Measurements from ENCODE around the gene SHISAL2B.
"Not testable (repeated sequence)": the region's sequence is repeated elsewhere in the genome, so short reads cannot be mapped to it uniquely, and the experiment has no call there.

Gene SHISAL2B

GRCh38 chr5:64706074-64706473, 15.8 kb downstream of the SHISAL2B start:
- not testable (repeated sequence) for H3K4me2 ChIP-seq (ENCODE audit: low read length); H3K9me3 ChIP-seq (replicated peaks; ENCODE audit: low read length); H3K27me3 ChIP-seq (ENCODE audit: control insufficient read depth, insufficient read depth, low read length); H3K9ac ChIP-seq (ENCODE audit: low read depth, low read length); H3K36me3 ChIP-seq (ENCODE audit: insufficient read depth, low read length); H3K4me3 ChIP-seq (ENCODE audit: low read length); H3K4me1 ChIP-seq (ENCODE audit: control insufficient read depth, insufficient read depth, low read length)

GRCh38 chr5:64707191-64707590, 16.9 kb downstream of the SHISAL2B start:
- no peak overlapping the region for H3K4me3 ChIP-seq (ENCODE audit: low read length)
- no peak overlapping the region for H3K9ac ChIP-seq (ENCODE audit: low read depth, low read length)
- no peak overlapping the region for H3K4me2 ChIP-seq (ENCODE audit: low read length)
- H3K9me3 ChIP-seq (replicated peaks; ENCODE audit: low read length): no peaks in the 10 kb centered on the region
- H3K36me3 ChIP-seq (ENCODE audit: insufficient read depth, low read length): no peaks in the 10 kb centered on the region
- no peaks in the 10 kb centered on the region for H3K4me1 ChIP-seq (ENCODE audit: control insufficient read depth, insufficient read depth, low read length)
- peaks cover 8% of the 10 kb centered on the region for H3K27me3 ChIP-seq (ENCODE audit: control insufficient read depth, insufficient read depth, low read length)

GRCh38 chr5:64714495-64714894, 24.2 kb downstream of the SHISAL2B start:
- not testable (repeated sequence) for H3K4me1 ChIP-seq (ENCODE audit: control insufficient read depth, insufficient read depth, low read length); H3K4me3 ChIP-seq (ENCODE audit: low read length); H3K36me3 ChIP-seq (ENCODE audit: insufficient read depth, low read length); H3K4me2 ChIP-seq (ENCODE audit: low read length); H3K9ac ChIP-seq (ENCODE audit: low read depth, low read length); H3K27me3 ChIP-seq (ENCODE audit: control insufficient read depth, insufficient read depth, low read length); H3K9me3 ChIP-seq (replicated peaks; ENCODE audit: low read length)

- Histone ChIP-seq H3K9me3 (replicated peaks; ENCODE audit: low read length) (no peaks in the 10 kb centered on the region), H3K9ac (ENCODE audit: low read depth, low read length) (no peak overlapping the region), H3K27me3 (ENCODE audit: control insufficient read depth, insufficient read depth, low read length) (no peaks in the 10 kb centered on the region), H3K4me2 (ENCODE audit: low read length) (no peak overlapping the region), H3K4me1 (ENCODE audit: control insufficient read depth, insufficient read depth, low read length) (no peaks in the 10 kb centered on the region), H3K36me3 (ENCODE audit: insufficient read depth, low read length) (peaks cover 34% of the 10 kb centered on the region), H3K4me3 (ENCODE audit: low read length) (no peak overlapping the region)
These were observed 32.3 kb downstream of the SHISAL2B start for GRCh38 chr5:64722588-64722987.

- Histone ChIP-seq H3K4me2 (ENCODE audit: low read length) (no peak overlapping the region), H3K4me3 (ENCODE audit: low read length) (no peak overlapping the region), H3K36me3 (ENCODE audit: insufficient read depth, low read length) (peaks cover 29% of the 10 kb centered on the region), H3K9me3 (replicated peaks; ENCODE audit: low read length) (no peaks in the 10 kb centered on the region), H3K9ac (ENCODE audit: low read depth, low read length) (no peak overlapping the region), H3K4me1 (ENCODE audit: control insufficient read depth, insufficient read depth, low read length) (no peaks in the 10 kb centered on the region), H3K27me3 (ENCODE audit: control insufficient read depth, insufficient read depth, low read length) (no peaks in the 10 kb centered on the region)
These were observed 36.8 kb downstream of the SHISAL2B start for GRCh38 chr5:64727150-64727549.

- no peaks in the 10 kb centered on the region for H3K27me3 ChIP-seq (ENCODE audit: control insufficient read depth, insufficient read depth, low read length)
- no peak overlapping the region for H3K4me3 ChIP-seq (ENCODE audit: low read length)
- H3K9me3 ChIP-seq (replicated peaks; ENCODE audit: low read length): no peaks in the 10 kb centered on the region
- no peak overlapping the region for H3K9ac ChIP-seq (ENCODE audit: low read depth, low read length)
- no peak overlapping the region for H3K4me2 ChIP-seq (ENCODE audit: low read length)
- H3K36me3 ChIP-seq (ENCODE audit: insufficient read depth, low read length): peaks cover 23% of the 10 kb centered on the region
- no peaks in the 10 kb centered on the region for H3K4me1 ChIP-seq (ENCODE audit: control insufficient read depth, insufficient read depth, low read length)
These were observed 52.1 kb downstream of the SHISAL2B start for GRCh38 chr5:64742411-64742810.

GRCh38 chr5:64742821-64743220, 52.5 kb downstream of the SHISAL2B start:
- no peaks in the 10 kb centered on the region for H3K4me1 ChIP-seq (ENCODE audit: control insufficient read depth, insufficient read depth, low read length)
- no peak overlapping the region for H3K4me3 ChIP-seq (ENCODE audit: low read length)
- H3K9me3 ChIP-seq (replicated peaks; ENCODE audit: low read length): no peaks in the 10 kb centered on the region
- no peaks in the 10 kb centered on the region for H3K27me3 ChIP-seq (ENCODE audit: control insufficient read depth, insufficient read depth, low read length)
- peaks cover 23% of the 10 kb centered on the region for H3K36me3 ChIP-seq (ENCODE audit: insufficient read depth, low read length)
- H3K4me2 ChIP-seq (ENCODE audit: low read length): no peak overlapping the region
- H3K9ac ChIP-seq (ENCODE audit: low read depth, low read length): no peak overlapping the region

GRCh38 chr5:64744914-64745313, 54.6 kb downstream of the SHISAL2B start:
- Histone ChIP-seq H3K4me3 (ENCODE audit: low read length) (no peak overlapping the region), H3K36me3 (ENCODE audit: insufficient read depth, low read length) (peaks cover 8% of the 10 kb centered on the region), H3K9ac (ENCODE audit: low read depth, low read length) (no peak overlapping the region), H3K27me3 (ENCODE audit: control insufficient read depth, insufficient read depth, low read length) (no peaks in the 10 kb centered on the region), H3K9me3 (replicated peaks; ENCODE audit: low read length) (no peaks in the 10 kb centered on the region), H3K4me2 (ENCODE audit: low read length) (no peak overlapping the region), H3K4me1 (ENCODE audit: control insufficient read depth, insufficient read depth, low read length) (no peaks in the 10 kb centered on the region)

- Histone ChIP-seq H3K4me1 (ENCODE audit: control insufficient read depth, insufficient read depth, low read length) (no peaks in the 10 kb centered on the region), H3K4me3 (ENCODE audit: low read length) (no peak overlapping the region), H3K27me3 (ENCODE audit: control insufficient read depth, insufficient read depth, low read length) (no peaks in the 10 kb centered on the region), H3K36me3 (ENCODE audit: insufficient read depth, low read length) (peaks cover 6% of the 10 kb centered on the region), H3K9me3 (replicated peaks; ENCODE audit: low read length) (no peaks in the 10 kb centered on the region), H3K4me2 (ENCODE audit: low read length) (no peak overlapping the region), H3K9ac (ENCODE audit: low read depth, low read length) (no peak overlapping the region)
These were observed 56.1 kb downstream of the SHISAL2B start for GRCh38 chr5:64746446-64746845.

- Histone ChIP-seq H3K4me2 (ENCODE audit: low read length) (no peak overlapping the region), H3K4me1 (ENCODE audit: control insufficient read depth, insufficient read depth, low read length) (no peaks in the 10 kb centered on the region), H3K36me3 (ENCODE audit: insufficient read depth, low read length) (peaks cover 17% of the 10 kb centered on the region), H3K27me3 (ENCODE audit: control insufficient read depth, insufficient read depth, low read length) (no peaks in the 10 kb centered on the region), H3K9ac (ENCODE audit: low read depth, low read length) (no peak overlapping the region), H3K9me3 (replicated peaks; ENCODE audit: low read length) (no peaks in the 10 kb centered on the region), H3K4me3 (ENCODE audit: low read length) (no peak overlapping the region)
These were observed 59.1 kb downstream of the SHISAL2B start for GRCh38 chr5:64749385-64749784.

GRCh38 chr5:64754066-64754465, 63.8 kb downstream of the SHISAL2B start:
- H3K27me3 ChIP-seq (ENCODE audit: control insufficient read depth, insufficient read depth, low read length): no peaks in the 10 kb centered on the region
- no peak overlapping the region for H3K9ac ChIP-seq (ENCODE audit: low read depth, low read length)
- H3K4me3 ChIP-seq (ENCODE audit: low read length): no peak overlapping the region
- H3K36me3 ChIP-seq (ENCODE audit: insufficient read depth, low read length): peaks cover 26% of the 10 kb centered on the region
- no peaks in the 10 kb centered on the region for H3K4me1 ChIP-seq (ENCODE audit: control insufficient read depth, insufficient read depth, low read length)
- H3K9me3 ChIP-seq (replicated peaks; ENCODE audit: low read length): no peaks in the 10 kb centered on the region
- no peak overlapping the region for H3K4me2 ChIP-seq (ENCODE audit: low read length)

- no peak overlapping the region for H3K4me2 ChIP-seq (ENCODE audit: low read length)
- no peaks in the 10 kb centered on the region for H3K27me3 ChIP-seq (ENCODE audit: control insufficient read depth, insufficient read depth, low read length)
- no peak overlapping the region for H3K4me3 ChIP-seq (ENCODE audit: low read length)
- no peaks in the 10 kb centered on the region for H3K4me1 ChIP-seq (ENCODE audit: control insufficient read depth, insufficient read depth, low read length)
- peaks cover 22% of the 10 kb centered on the region for H3K36me3 ChIP-seq (ENCODE audit: insufficient read depth, low read length)
- H3K9ac ChIP-seq (ENCODE audit: low read depth, low read length): no peak overlapping the region
- no peaks in the 10 kb centered on the region for H3K9me3 ChIP-seq (replicated peaks; ENCODE audit: low read length)
These were observed 68.6 kb downstream of the SHISAL2B start for GRCh38 chr5:64758901-64759300.
